Fibroblast of lung (primary cell): Measurements from ENCODE around the gene ANO2. TPM values are rescaled to one million over a fixed set of nuclear protein-coding genes. Genes with fewer than 3 reads are reported as not detected.

ENCODE experiments used
- DNase-seq, 2 donors: peaks; one replicate each; pipeline versions ENCODE4 v3.0.0 to v3.0.0-alpha.2; 2010; ENCODE audit warnings: low read depth in 2 of 2
- H2AFZ ChIP-seq: 2 replicates; pipeline ENCODE4 v1.5.1; 2012; ENCODE audit warnings: low read length, control low read depth, inconsistent platforms
- H3K27ac ChIP-seq: 2 replicates; pipeline ENCODE4 v1.5.1; 2011; ENCODE audit warnings: low read length, control low read depth; ENCODE audit not compliant: insufficient read depth
- H3K27me3 ChIP-seq: 2 replicates; pipeline ENCODE4 v1.5.1; 2011; ENCODE audit warnings: mild to moderate bottlenecking, low read length; ENCODE audit not compliant: control insufficient read depth, insufficient read depth
- H3K36me3 ChIP-seq: 2 replicates; pipeline ENCODE4 v1.5.1; 2011; ENCODE audit warnings: low read length; ENCODE audit not compliant: control insufficient read depth, insufficient read depth
- H3K4me1 ChIP-seq: 2 replicates; pipeline ENCODE4 v1.5.1; 2011; ENCODE audit warnings: low read length; ENCODE audit not compliant: control insufficient read depth, insufficient read depth; ENCODE audit errors: extremely low read depth
- H3K4me2 ChIP-seq: 2 replicates; pipeline ENCODE4 v1.5.1; 2011; ENCODE audit warnings: low read length, control low read depth; ENCODE audit not compliant: insufficient read depth; ENCODE audit errors: extremely low read depth
- H3K4me3 ChIP-seq, 4 experiments: fragments of 200-600 bp in 1 of 4; sonication (generic) in 1 of 4; replicated peaks in 1 of 4; 2 replicates each; pipeline ENCODE4 v1.5.1; 2011 to 2016; ENCODE audit warnings: low read length in 4 of 4, low read depth in 3 of 4, mild to moderate bottlenecking in 3 of 4, control low read depth in 2 of 4, inconsistent platforms in 1 of 4, mixed read lengths in 1 of 4; ENCODE audit not compliant: insufficient read depth in 1 of 4; ENCODE audit errors: control extremely low read depth in 1 of 4
- H3K79me2 ChIP-seq: 2 replicates; pipeline ENCODE4 v1.5.1; 2012; ENCODE audit warnings: mild to moderate bottlenecking, low read length, inconsistent platforms; ENCODE audit not compliant: control insufficient read depth, insufficient read depth
- H3K9ac ChIP-seq: 2 replicates; pipeline ENCODE4 v1.5.1; 2011; ENCODE audit warnings: mild to moderate bottlenecking, low read length, control low read depth; ENCODE audit not compliant: insufficient read depth
- H3K9me3 ChIP-seq: 2 replicates; pipeline ENCODE4 v1.5.1; 2012; ENCODE audit warnings: low read depth, low read length; ENCODE audit not compliant: control insufficient read depth, insufficient read depth
- H4K20me1 ChIP-seq: 2 replicates; pipeline ENCODE4 v1.5.1; 2011; ENCODE audit warnings: low read length; ENCODE audit not compliant: control insufficient read depth, insufficient read depth; ENCODE audit errors: extremely low read depth
- EZH2 ChIP-seq: IDR thresholded peaks from 2 replicates; pipeline ENCODE4 v1.5.1; 2012; ENCODE audit warnings: low read length, control low read depth, mild to moderate bottlenecking; ENCODE audit errors: missing control alignments
- polyA plus RNA-seq, 2 donors: library from polyadenylated mRNA; depleted of rRNA in 1 of 2; stranded (reverse) in 1 of 2; unstranded in 1 of 2; fragments of >200 nt; gene quantifications; 2 replicates each; pipeline ENCODE4 v1.2.1, GENCODE V29; 2011 to 2012; ENCODE audit warnings: missing spikeins in 1 of 2
- total RNA-seq: library from RNA; depleted of rRNA; stranded (reverse); fragments of >200 nt; gene quantifications from 2 replicates; pipeline ENCODE4 v1.2.1, GENCODE V29; 2014
- TF ChIP-seq, protein P1 (sequence below), 2 donors: IDR thresholded peaks in 1 of 2; conservative IDR thresholded peaks in 1 of 2; 1 replicate in 1 of 2; 2 replicates in 1 of 2; pipeline ENCODE4 v1.5.1; 2011 to 2012; ENCODE audit warnings: low read length in 2 of 2, control low read depth in 1 of 2, inconsistent platforms in 1 of 2, low read depth in 1 of 2, mild to moderate bottlenecking in 1 of 2

Gene ANO2
- total and polyA plus RNA-seq, 2 donors (not counting 1 experiment from before 2014, with no cell fraction given) = 0.15 to 0.17 TPM

DNA sequence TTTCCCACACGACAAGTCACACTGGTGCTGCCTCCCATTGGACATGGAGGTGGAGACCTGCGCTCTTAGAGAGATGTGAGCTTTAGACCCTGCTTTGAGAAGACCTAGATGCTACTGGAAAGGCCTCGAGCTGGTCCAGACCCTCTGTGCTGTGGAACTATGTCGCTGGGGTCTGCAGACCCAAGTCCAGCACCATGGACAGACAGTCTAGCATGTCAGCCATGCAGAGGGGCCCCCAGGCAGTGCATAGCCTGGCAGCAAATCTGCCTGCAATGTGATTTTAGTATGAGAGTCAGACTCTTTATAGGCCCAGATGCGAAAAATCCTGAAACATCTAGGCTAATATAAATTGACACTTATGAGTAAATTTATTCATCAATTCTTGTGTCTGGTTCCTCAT lies 371.7 kb downstream of the ANO2 start:
- H3K4me3 ChIP-seq = no peak overlapping the region
- no peaks in the 10 kb centered on the region for H3K27me3 ChIP-seq
- no peak overlapping the region for H3K27ac ChIP-seq
- no peaks in the 10 kb centered on the region for H3K79me2 ChIP-seq
- TF ChIP-seq EZH2 = no peak
- TF ChIP-seq, protein P1, sequence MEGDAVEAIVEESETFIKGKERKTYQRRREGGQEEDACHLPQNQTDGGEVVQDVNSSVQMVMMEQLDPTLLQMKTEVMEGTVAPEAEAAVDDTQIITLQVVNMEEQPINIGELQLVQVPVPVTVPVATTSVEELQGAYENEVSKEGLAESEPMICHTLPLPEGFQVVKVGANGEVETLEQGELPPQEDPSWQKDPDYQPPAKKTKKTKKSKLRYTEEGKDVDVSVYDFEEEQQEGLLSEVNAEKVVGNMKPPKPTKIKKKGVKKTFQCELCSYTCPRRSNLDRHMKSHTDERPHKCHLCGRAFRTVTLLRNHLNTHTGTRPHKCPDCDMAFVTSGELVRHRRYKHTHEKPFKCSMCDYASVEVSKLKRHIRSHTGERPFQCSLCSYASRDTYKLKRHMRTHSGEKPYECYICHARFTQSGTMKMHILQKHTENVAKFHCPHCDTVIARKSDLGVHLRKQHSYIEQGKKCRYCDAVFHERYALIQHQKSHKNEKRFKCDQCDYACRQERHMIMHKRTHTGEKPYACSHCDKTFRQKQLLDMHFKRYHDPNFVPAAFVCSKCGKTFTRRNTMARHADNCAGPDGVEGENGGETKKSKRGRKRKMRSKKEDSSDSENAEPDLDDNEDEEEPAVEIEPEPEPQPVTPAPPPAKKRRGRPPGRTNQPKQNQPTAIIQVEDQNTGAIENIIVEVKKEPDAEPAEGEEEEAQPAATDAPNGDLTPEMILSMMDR (conservative IDR thresholded peaks at IDR 0.05 in 1 of 2, IDR thresholded peaks at IDR 0.05 in 1 of 2; ENCODE audit: low read depth in 1 of 2, low read length in 2 of 2) = no peak
- H3K9me3 ChIP-seq = no peaks in the 10 kb centered on the region
- H3K4me2 ChIP-seq = no peak overlapping the region
- no peaks in the 10 kb centered on the region for H4K20me1 ChIP-seq
- H3K4me1 ChIP-seq = no peaks in the 10 kb centered on the region
- no peak for DNase-seq
- no peaks in the 10 kb centered on the region for H3K36me3 ChIP-seq
- no peak overlapping the region for H3K9ac ChIP-seq
- H2AFZ ChIP-seq = no peak overlapping the region

DNA sequence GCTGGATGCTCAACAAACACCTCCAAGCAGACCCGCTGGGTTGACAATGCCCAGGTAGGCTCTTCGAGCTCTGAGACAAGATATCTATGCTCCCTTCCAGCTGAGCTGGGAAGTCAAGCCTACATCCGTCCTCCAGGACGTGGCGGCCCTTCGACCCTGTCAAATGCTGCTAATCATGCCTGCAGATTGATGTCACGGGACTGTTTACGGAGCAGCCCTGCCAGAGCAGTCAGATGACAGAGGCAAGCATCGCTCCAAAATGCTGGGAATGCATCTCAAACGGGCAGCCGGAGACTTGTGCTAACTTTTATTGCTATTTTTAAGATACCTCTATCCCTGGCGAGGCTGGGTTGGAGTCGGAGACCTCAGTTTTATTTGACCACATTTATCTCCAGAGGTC lies 373.9 kb downstream of the ANO2 start:
- Histone ChIP-seq H3K4me3 (no peak overlapping the region), H3K9me3 (no peaks in the 10 kb centered on the region), H3K36me3 (no peaks in the 10 kb centered on the region), H2AFZ (no peak overlapping the region), H3K79me2 (no peaks in the 10 kb centered on the region), H4K20me1 (no peaks in the 10 kb centered on the region), H3K4me2 (no peak overlapping the region), H3K27me3 (no peaks in the 10 kb centered on the region), H3K4me1 (peaks cover 8% of the 10 kb centered on the region), H3K9ac (no peak overlapping the region), H3K27ac (no peak overlapping the region)
- TF ChIP-seq, protein P1 (conservative IDR thresholded peaks at IDR 0.05 in 1 of 2, IDR thresholded peaks at IDR 0.05 in 1 of 2; ENCODE audit: low read depth in 1 of 2, low read length in 2 of 2) = no peak
- no peak for TF ChIP-seq EZH2
- DNase-seq = no peak

DNA sequence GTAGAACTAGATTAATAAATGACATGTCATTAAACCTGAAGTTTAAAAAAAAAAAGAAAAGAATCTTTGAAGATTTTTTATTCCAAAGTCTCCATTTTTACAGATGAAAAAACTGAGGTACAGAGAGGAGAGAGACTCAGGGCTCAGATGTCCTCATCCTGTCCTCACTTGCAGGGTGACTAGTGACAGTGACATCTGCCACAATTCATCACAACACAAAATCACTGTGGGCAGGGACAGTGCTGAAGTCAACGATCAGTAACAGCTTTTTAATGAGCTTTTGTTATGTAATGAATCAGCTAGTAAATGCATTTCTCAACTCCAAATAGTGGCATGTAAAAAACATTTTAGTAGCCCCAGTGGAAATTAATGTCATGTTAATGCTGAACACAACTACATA lies 374.6 kb downstream of the ANO2 start:
- Histone ChIP-seq H3K27me3 (no peaks in the 10 kb centered on the region), H3K27ac (no peak overlapping the region), H3K36me3 (no peaks in the 10 kb centered on the region), H3K79me2 (no peaks in the 10 kb centered on the region), H3K9ac (no peak overlapping the region), H3K4me2 (no peak overlapping the region), H2AFZ (no peak overlapping the region), H3K4me1 (peaks cover 8% of the 10 kb centered on the region), H3K4me3 (no peak overlapping the region), H3K9me3 (no peaks in the 10 kb centered on the region), H4K20me1 (no peaks in the 10 kb centered on the region)
- TF ChIP-seq, protein P1 (conservative IDR thresholded peaks at IDR 0.05 in 1 of 2, IDR thresholded peaks at IDR 0.05 in 1 of 2; ENCODE audit: low read depth in 1 of 2, low read length in 2 of 2) = no peak
- DNase-seq = no peak
